Mammary epithelial cell (primary cell): ENCODE data around the gene OPN5.

Experiments used
- EZH2 ChIP-seq: IDR thresholded peaks from 2 replicates; pipeline ENCODE4 v1.6.1; 2012; ENCODE audit warnings: low read length, inconsistent platforms, borderline replicate concordance
- TF ChIP-seq, protein P1 (sequence below), 2 donors: IDR thresholded peaks in 1 of 2; conservative IDR thresholded peaks in 1 of 2; 2 replicates each; pipeline ENCODE4 v1.5.1; 2011 to 2012; ENCODE audit warnings: inconsistent platforms in 2 of 2, low read length in 2 of 2, mild to moderate bottlenecking in 2 of 2, control low read depth in 1 of 2, low read depth in 1 of 2; ENCODE audit not compliant: insufficient read depth in 1 of 2; ENCODE audit errors: extremely low read depth in 1 of 2

- TF ChIP-seq, protein P1, sequence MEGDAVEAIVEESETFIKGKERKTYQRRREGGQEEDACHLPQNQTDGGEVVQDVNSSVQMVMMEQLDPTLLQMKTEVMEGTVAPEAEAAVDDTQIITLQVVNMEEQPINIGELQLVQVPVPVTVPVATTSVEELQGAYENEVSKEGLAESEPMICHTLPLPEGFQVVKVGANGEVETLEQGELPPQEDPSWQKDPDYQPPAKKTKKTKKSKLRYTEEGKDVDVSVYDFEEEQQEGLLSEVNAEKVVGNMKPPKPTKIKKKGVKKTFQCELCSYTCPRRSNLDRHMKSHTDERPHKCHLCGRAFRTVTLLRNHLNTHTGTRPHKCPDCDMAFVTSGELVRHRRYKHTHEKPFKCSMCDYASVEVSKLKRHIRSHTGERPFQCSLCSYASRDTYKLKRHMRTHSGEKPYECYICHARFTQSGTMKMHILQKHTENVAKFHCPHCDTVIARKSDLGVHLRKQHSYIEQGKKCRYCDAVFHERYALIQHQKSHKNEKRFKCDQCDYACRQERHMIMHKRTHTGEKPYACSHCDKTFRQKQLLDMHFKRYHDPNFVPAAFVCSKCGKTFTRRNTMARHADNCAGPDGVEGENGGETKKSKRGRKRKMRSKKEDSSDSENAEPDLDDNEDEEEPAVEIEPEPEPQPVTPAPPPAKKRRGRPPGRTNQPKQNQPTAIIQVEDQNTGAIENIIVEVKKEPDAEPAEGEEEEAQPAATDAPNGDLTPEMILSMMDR (conservative IDR thresholded peaks at IDR 0.05 in 1 of 2, IDR thresholded peaks at IDR 0.05 in 1 of 2; ENCODE audit: extremely low read depth in 1 of 2, insufficient read depth in 1 of 2, low read depth in 1 of 2, low read length in 2 of 2): peak; percentile 49 to 64
- no peak for TF ChIP-seq EZH2
Observed at GRCh38 chr6:47733879-47734558, 47.8 kb upstream of the OPN5 start.
